CD8-positive, alpha-beta memory T cell (primary cell): ENCODE results near the gene CALML3. TPM values are rescaled to one million over a fixed set of nuclear protein-coding genes. Genes with fewer than 3 reads are reported as not detected.

Experiments used
- CTCF ChIA-PET: fragments of 350-600 bp; sonication (Branson Sonifier 250); formaldehyde crosslinking; loops from one replicate; lab custom pipeline; 2021; ENCODE audit warnings: antibody characterized with exemption; lab: Charles Lee
- POLR2A ChIA-PET: fragments of 350-600 bp; sonication (Branson Sonifier 250); formaldehyde crosslinking; loops from one replicate; lab custom pipeline; 2021; ENCODE audit warnings: antibody characterized with exemption; lab: Charles Lee
- DNase-seq, 5 donors: peaks; one replicate each; pipeline versions ENCODE4 v3.0.0 to v3.0.0-alpha.2; 2020 to 2022; ENCODE audit warnings: mixed read lengths in 1 of 5
- H3K27ac ChIP-seq: one replicate; pipeline ENCODE4 v1.7.0; 2013; ENCODE audit warnings: low read depth, mild to moderate bottlenecking, low read length, moderate library complexity
- H3K27me3 ChIP-seq: 2 replicates; pipeline ENCODE4 v1.7.0; 2013; ENCODE audit warnings: low read length, mild to moderate bottlenecking; ENCODE audit not compliant: insufficient read depth, poor library complexity, severe bottlenecking
- H3K36me3 ChIP-seq: 2 replicates; pipeline ENCODE4 v1.7.0; 2013; ENCODE audit warnings: mild to moderate bottlenecking, low read length, moderate library complexity; ENCODE audit not compliant: insufficient read depth
- H3K4me1 ChIP-seq: 2 replicates; pipeline ENCODE4 v1.7.0; 2013; ENCODE audit warnings: mild to moderate bottlenecking, low read length, moderate library complexity; ENCODE audit not compliant: insufficient read depth
- H3K4me3 ChIP-seq: 2 replicates; pipeline ENCODE4 v1.7.0; 2013; ENCODE audit warnings: mild to moderate bottlenecking, low read length
- H3K9me3 ChIP-seq: 2 replicates; pipeline ENCODE4 v1.7.0; 2013; ENCODE audit warnings: mild to moderate bottlenecking, low read length
- H3K27ac Mint-ChIP-seq, 8 donors: one replicate each; pipeline ENCODE4 v1.8.0; 2020 to 2021; ENCODE audit warnings: mixed read lengths in 8 of 8, mild to moderate bottlenecking in 6 of 8, inconsistent platforms in 3 of 8, moderate library complexity in 3 of 8
- H3K27me3 Mint-ChIP-seq, 2 donors: one replicate each; pipeline ENCODE4 v1.8.0; 2020 to 2021; ENCODE audit warnings: mixed read lengths in 2 of 2, mild to moderate bottlenecking in 1 of 2, moderate library complexity in 1 of 2
- H3K36me3 Mint-ChIP-seq, 3 donors: one replicate each; pipeline ENCODE4 v1.8.0; 2020 to 2021; ENCODE audit warnings: mixed read lengths in 3 of 3, inconsistent platforms in 1 of 3, mild to moderate bottlenecking in 1 of 3
- H3K4me1 Mint-ChIP-seq, 3 donors: one replicate each; pipeline ENCODE4 v1.8.0; 2020 to 2021; ENCODE audit warnings: mixed read lengths in 3 of 3, inconsistent platforms in 1 of 3, mild to moderate bottlenecking in 1 of 3
- H3K4me3 Mint-ChIP-seq, 7 donors: one replicate each; pipeline ENCODE4 v1.8.0; 2020 to 2021; ENCODE audit warnings: mixed read lengths in 7 of 7, mild to moderate bottlenecking in 6 of 7, moderate library complexity in 4 of 7, inconsistent platforms in 2 of 7
- H3K9me3 Mint-ChIP-seq, 5 donors: one replicate each; pipeline ENCODE4 v1.8.0; 2020 to 2022; ENCODE audit warnings: mixed read lengths in 5 of 5, mild to moderate bottlenecking in 3 of 5, moderate library complexity in 2 of 5, inconsistent platforms in 1 of 5
- polyA plus RNA-seq: library from polyadenylated mRNA; unstranded; fragments of 300-500 nt; fragmentation: Illumina TruSeq; gene quantifications from one replicate; pipeline ENCODE4 v1.2.3, GENCODE V29; 2021
- total RNA-seq, 2 experiments: library from RNA; stranded (reverse); gene quantifications; one replicate each; pipeline ENCODE4 v1.2.3, GENCODE V29; 2021

CALML3 gene
- total and polyA plus RNA-seq, 3 experiments from 2014 or later, result not detected

DNA sequence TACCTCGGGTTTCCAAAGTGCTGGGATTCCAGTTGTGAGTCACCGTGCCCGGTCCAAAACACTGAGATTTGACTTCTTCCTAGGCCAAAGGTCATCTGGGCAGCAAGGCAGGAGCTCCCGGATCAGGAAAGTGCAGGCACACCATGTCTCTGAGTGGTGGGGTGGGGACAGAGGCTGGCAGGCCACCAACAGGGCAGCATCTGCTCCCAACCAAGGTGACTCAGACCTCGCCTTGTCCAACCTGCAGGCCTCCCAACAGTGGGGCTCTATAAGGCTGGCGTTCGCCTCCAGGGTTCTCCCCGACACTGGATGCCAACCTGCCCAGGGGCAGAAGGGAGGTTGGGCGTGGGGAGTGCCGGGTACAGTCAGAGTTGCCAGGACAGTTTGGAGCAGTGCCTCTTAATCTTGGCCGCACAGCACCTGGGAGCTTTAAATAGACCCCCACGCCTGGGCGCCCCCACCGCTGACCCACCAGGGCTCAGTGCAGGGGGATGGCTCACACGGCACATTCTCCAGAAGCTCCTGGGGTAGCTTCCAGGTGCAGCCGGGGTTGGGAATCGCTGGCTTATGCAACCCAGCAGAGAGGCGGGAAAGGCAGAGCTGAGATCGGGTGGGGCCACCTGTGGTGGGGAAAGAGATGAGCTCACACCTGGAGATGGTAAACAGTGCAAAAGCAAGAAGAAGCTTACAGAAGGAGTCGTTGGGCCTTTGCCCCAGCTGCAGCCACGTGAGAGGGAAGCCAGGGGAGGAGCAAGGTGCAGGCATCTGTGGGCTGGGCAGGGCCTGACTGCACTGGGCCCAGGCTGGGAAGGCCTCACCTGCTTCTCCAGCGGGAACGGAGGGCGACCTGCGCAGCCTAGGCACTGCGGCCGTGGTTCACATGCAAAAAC is 36.2 kb upstream of the CALML3 start:
- no peaks in the 10 kb centered on the region for H3K27me3 ChIP-seq
- ChIA-PET CTCF (no interaction called here), POLR2A (no interaction called here)
- H3K4me3 Mint-ChIP-seq, result no peak overlapping the region
- no peaks in the 10 kb centered on the region for H3K4me1 Mint-ChIP-seq
- no peak for DNase-seq
- no peak overlapping the region for H3K4me3 ChIP-seq
- H3K9me3 Mint-ChIP-seq, result peaks cover 0 to 2% (median 0%) of the 10 kb centered on the region in 5 donors
- no peaks in the 10 kb centered on the region for H3K36me3 ChIP-seq
- H3K36me3 Mint-ChIP-seq, result no peaks in the 10 kb centered on the region
- peak overlapping the region; percentile 76 for H3K27ac ChIP-seq
- H3K27me3 Mint-ChIP-seq, result peaks cover 6 to 7% of the 10 kb centered on the region in 2 donors
- no peaks in the 10 kb centered on the region for H3K4me1 ChIP-seq
- no peaks in the 10 kb centered on the region for H3K9me3 ChIP-seq
- H3K27ac Mint-ChIP-seq, result no peak overlapping the region

DNA sequence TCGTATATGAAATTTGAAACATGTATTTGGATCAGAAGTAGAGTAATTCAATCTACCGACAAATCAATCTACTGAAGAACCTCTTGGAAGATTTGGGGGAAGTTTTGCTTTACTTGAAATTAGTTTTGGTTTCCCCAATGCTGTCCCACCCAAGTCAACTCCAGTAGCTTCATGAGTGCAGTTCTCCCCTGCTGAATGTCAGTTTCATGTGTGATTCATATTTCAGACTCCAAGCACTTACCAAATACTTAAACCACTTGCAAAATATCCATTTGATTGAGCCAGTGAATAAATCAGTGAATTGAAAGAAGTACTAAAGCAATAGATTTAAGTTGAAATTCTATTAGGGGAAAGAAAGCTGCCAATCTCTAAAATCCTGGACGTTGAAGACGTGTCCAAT is 34.7 kb upstream of the CALML3 start:
- no peaks in the 10 kb centered on the region for H3K36me3 Mint-ChIP-seq
- Histone ChIP-seq H3K27me3 (no peaks in the 10 kb centered on the region), H3K9me3 (no peaks in the 10 kb centered on the region), H3K4me1 (no peaks in the 10 kb centered on the region), H3K4me3 (no peak overlapping the region), H3K36me3 (no peaks in the 10 kb centered on the region), H3K27ac (no peak overlapping the region)
- H3K27ac Mint-ChIP-seq, result no peak overlapping the region
- no peak overlapping the region for H3K4me3 Mint-ChIP-seq
- DNase-seq, result no peak
- ChIA-PET CTCF (no interaction called here), POLR2A (no interaction called here)
- no peaks in the 10 kb centered on the region for H3K4me1 Mint-ChIP-seq
- peaks cover 0 to 2% (median 0%) of the 10 kb centered on the region in 5 donors for H3K9me3 Mint-ChIP-seq
- peaks cover 7 to 9% of the 10 kb centered on the region in 2 donors for H3K27me3 Mint-ChIP-seq

DNA sequence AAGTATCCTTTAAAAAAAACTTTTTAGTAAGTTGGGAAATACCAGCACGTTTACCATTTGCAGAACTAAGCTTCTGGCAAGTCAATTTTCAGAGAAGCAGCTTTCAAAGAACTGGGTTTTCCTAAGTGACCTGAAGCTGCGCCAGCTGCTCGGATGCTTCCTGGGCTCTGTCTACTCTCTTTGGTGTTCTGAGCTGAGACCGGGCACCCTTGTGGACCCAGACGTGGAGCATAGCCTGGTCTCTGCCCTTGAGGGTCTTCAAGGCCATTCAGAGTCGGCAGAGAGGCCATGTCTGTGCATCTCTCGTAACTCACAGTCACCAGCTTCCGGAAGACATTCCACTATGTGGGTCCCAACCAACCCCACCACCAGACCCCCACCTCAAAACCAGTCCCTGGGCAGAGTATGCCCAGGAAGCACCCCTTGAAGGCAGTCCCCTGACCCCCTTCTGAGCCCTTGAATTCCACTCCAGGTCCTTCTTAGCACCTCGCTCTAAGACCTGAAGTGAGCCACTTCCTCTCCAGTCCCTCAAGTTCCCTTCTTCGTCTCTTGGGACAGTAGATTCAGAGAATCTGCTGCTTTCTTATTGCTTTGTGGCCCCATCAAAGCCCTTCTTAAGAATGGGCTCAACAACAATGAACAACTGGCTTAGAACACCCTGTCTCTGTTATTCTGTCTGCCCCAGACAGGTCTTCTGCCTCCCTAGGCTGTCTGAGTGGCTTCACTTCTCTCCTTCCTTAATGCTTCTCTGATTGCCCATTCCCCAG is 33.9 kb upstream of the CALML3 start:
- Mint-ChIP-seq H3K4me3 (no peak overlapping the region), H3K27me3 (peaks cover 7 to 9% of the 10 kb centered on the region in 2 donors), H3K27ac (peak overlapping the region in 1 of 8 donors; percentile 23), H3K9me3 (peaks cover 0 to 2% (median 0%) of the 10 kb centered on the region in 5 donors), H3K4me1 (no peaks in the 10 kb centered on the region), H3K36me3 (no peaks in the 10 kb centered on the region)
- Histone ChIP-seq H3K4me3 (no peak overlapping the region), H3K9me3 (no peaks in the 10 kb centered on the region), H3K27ac (no peak overlapping the region), H3K27me3 (no peaks in the 10 kb centered on the region), H3K36me3 (no peaks in the 10 kb centered on the region), H3K4me1 (no peaks in the 10 kb centered on the region)
- ChIA-PET CTCF (no interaction called here), POLR2A (no interaction called here)
- no peak for DNase-seq

DNA sequence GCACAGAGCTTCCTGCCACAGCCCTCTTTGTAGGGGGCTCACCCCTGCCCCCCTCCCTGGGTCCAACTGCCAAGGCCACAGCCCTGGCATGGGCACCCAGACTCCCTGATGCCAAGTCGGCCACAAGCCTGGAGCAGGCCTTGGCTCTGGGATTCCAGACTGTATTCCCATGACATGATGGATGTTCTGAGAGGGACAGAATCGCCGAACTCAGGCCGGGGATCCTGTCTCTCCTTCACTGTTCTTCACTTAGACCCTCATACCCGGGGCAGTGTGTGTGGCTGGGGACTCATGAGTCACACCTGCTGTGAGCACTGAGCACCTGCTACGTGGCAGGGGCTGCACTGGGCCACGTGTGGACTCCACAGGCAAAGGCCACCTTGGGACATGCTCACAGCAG is 33.3 kb upstream of the CALML3 start:
- Histone ChIP-seq H3K36me3 (no peaks in the 10 kb centered on the region), H3K4me1 (no peaks in the 10 kb centered on the region), H3K27ac (no peak overlapping the region), H3K4me3 (no peak overlapping the region), H3K27me3 (no peaks in the 10 kb centered on the region), H3K9me3 (no peaks in the 10 kb centered on the region)
- Mint-ChIP-seq H3K27ac (peak overlapping the region in 1 of 8 donors; percentile 67), H3K4me1 (no peaks in the 10 kb centered on the region), H3K9me3 (peaks cover 0 to 2% (median 0%) of the 10 kb centered on the region in 5 donors), H3K36me3 (no peaks in the 10 kb centered on the region), H3K4me3 (no peak overlapping the region), H3K27me3 (peaks cover 6 to 7% of the 10 kb centered on the region in 2 donors)
- POLR2A ChIA-PET, result no interaction called here
- CTCF ChIA-PET, result no interaction called here
- DNase-seq, result no peak

DNA sequence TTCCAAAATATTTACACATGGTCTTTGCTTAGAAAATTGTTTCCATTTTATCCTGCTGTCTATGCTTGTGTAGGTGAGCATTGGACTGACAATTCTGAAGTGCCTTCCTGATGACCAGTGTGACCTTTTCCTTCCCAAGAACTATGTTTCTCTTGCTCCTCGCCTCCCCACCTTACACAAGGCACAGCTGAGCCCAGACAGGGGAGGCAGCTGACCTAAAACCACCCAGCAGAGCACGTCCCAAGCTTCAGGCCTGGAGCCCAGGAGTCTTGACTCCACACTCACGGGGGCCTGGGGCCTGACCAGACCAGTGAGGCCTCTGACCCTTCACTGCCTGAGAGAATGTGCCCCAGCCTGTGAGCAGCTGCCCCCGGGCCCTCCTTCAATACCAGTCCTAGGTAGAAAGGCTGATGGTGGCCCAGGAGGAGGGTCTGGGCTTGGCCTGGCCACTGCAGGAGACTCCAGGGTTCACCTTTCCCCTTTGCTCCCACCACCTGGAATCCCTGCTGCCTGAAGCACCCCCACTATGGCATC is 32.4 kb upstream of the CALML3 start:
- Histone ChIP-seq H3K4me1 (no peaks in the 10 kb centered on the region), H3K27ac (no peak overlapping the region), H3K9me3 (no peaks in the 10 kb centered on the region), H3K27me3 (no peaks in the 10 kb centered on the region), H3K36me3 (no peaks in the 10 kb centered on the region), H3K4me3 (no peak overlapping the region)
- no peaks in the 10 kb centered on the region for H3K36me3 Mint-ChIP-seq
- peaks cover 2 to 6% of the 10 kb centered on the region in 2 donors for H3K27me3 Mint-ChIP-seq
- no peak for DNase-seq
- peaks cover 0 to 2% (median 0%) of the 10 kb centered on the region in 5 donors for H3K9me3 Mint-ChIP-seq
- H3K4me1 Mint-ChIP-seq, result no peaks in the 10 kb centered on the region
- no peak overlapping the region for H3K27ac Mint-ChIP-seq
- no peak overlapping the region for H3K4me3 Mint-ChIP-seq
- POLR2A ChIA-PET, result no interaction called here
- CTCF ChIA-PET, result no interaction called here

DNA sequence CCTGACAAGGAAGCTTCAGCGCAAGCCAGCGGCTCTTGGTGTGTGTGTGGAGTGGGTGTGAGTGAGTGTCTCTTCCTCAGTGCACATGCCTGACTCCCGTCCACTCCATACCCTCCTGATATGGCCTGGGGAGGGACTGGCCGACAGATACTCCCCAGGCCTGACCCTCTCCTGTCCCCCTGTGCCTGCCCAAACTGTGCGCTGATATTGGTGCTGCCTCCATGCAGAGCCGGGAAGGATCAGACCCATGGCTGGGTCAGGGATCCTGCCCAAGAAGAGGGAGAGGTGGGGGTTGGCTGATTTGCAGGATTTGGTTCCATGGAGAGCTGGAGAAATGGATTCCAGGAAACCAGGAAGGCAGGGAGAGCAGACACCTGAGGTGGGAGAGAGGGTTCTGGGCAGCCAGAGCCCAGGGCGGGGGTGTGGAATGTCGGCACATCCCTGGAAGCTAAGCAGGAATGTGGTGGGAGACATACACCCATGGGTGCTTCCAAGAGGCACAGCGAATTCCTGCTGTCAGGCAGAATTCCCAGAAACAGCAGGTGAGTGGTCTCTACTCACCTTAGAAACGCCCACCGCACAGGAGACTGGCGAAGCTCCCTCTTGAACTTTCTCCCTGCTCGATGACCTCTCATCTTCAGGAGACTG is 31.7 kb upstream of the CALML3 start:
- Mint-ChIP-seq H3K27ac (no peak overlapping the region), H3K27me3 (peaks cover 2 to 6% of the 10 kb centered on the region in 2 donors)
- CTCF ChIA-PET, result no interaction called here

DNA sequence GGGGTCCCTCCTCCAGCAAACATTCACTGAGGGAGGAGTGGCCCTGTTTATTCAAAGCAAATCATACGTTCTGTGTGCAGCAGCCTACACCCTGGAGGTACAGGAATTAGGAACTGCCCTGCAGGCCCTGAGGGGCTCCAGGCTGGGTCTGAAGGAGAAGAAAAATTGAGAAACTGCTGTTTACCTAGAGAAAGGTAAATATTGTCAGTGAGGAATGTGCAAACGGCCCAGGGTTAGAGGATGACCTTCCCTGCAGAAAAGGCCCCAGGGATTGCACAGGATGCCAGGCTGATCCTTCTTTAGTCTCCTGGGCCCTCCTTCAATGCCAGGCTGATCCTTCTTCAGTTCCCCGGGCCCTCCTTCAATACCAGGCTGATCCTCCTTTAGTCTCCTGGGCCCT is 31.1 kb upstream of the CALML3 start:
- peaks cover 0 to 2% (median 0%) of the 10 kb centered on the region in 5 donors for H3K9me3 Mint-ChIP-seq
- Histone ChIP-seq H3K27me3 (no peaks in the 10 kb centered on the region), H3K36me3 (no peaks in the 10 kb centered on the region), H3K27ac (no peak overlapping the region), H3K4me1 (no peaks in the 10 kb centered on the region), H3K9me3 (no peaks in the 10 kb centered on the region), H3K4me3 (no peak overlapping the region)
- ChIA-PET POLR2A (no interaction called here), CTCF (no interaction called here)
- DNase-seq, result no peak
- no peak overlapping the region for H3K4me3 Mint-ChIP-seq
- no peak overlapping the region for H3K27ac Mint-ChIP-seq
- H3K4me1 Mint-ChIP-seq, result no peaks in the 10 kb centered on the region
- no peaks in the 10 kb centered on the region for H3K36me3 Mint-ChIP-seq
- H3K27me3 Mint-ChIP-seq, result peaks cover 0 to 6% of the 10 kb centered on the region in 2 donors

More for the DNA sequence above, 31.7 kb upstream of the CALML3 start:
- H3K27ac ChIP-seq, result no peak overlapping the region
- no peak overlapping the region for H3K4me3 Mint-ChIP-seq
- H3K9me3 Mint-ChIP-seq, result peaks cover 0 to 2% (median 0%) of the 10 kb centered on the region in 5 donors
- no peaks in the 10 kb centered on the region for H3K36me3 Mint-ChIP-seq
- H3K27me3 ChIP-seq, result no peaks in the 10 kb centered on the region
- no peaks in the 10 kb centered on the region for H3K9me3 ChIP-seq
- H3K4me1 Mint-ChIP-seq, result no peaks in the 10 kb centered on the region
- no peak overlapping the region for H3K4me3 ChIP-seq
- no peaks in the 10 kb centered on the region for H3K36me3 ChIP-seq
- no peak for DNase-seq
- POLR2A ChIA-PET, result no interaction called here
- H3K4me1 ChIP-seq, result no peaks in the 10 kb centered on the region
